ENCODE results near the gene GAL3ST3. TPM values are rescaled to one million over a fixed set of nuclear protein-coding genes. Genes with fewer than 3 reads are reported as not detected.

Gene GAL3ST3
- total and polyA plus RNA-seq, 2 donors (not counting 1 experiment from before 2014, with no cell fraction given), result not detected

DNA sequence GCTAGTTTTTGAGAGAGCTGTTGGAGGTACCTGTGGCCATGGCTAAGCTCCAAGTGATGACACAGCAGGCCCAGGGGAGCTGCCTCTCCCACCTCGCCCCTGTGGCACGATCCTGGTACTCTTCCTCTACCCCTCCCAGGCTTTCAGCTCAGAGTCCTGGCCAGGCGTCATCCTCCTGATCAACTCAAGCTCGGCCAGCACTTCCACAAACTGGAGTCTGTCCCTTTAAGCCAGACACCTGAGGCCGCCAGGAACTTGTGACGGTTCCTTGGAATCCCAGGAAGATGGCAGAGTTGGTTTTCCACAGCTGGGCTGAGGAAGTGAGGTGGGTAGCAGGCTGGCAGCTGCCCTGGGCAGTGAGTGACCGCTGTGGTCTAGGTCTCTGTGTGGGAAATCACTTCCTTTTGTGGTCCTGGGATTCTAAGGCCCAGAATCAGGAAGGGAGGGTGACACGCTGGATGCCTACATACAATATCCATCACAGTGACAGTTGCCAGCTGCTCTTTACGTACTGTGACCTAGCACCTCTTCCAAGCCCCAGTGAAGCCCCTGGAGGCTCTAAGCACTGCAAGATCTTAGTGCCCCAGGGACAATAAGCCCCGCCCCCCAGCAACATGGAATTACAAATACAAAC, 40.4 kb downstream of the GAL3ST3 start:
- Histone ChIP-seq H3K27ac (ENCODE audit: low read length in 2 of 2) (no peak overlapping the region), H4K20me1 (ENCODE audit: control insufficient read depth, insufficient read depth, low read length, poor library complexity, severe bottlenecking) (peaks cover 18% of the 10 kb centered on the region), H3K9me3 (ENCODE audit: control extremely low read depth in 1 of 3, control insufficient read depth in 2 of 3, insufficient read depth in 1 of 3, low read length in 2 of 3) (peaks cover 0 to 12% (median 0%) of the 10 kb centered on the region in 3 donors), H2AFZ (ENCODE audit: insufficient read depth, low read depth, low read length, poor library complexity, severe bottlenecking) (no peak overlapping the region), H3K4me2 (replicated peaks; ENCODE audit: low read depth, low read length, poor library complexity, severe bottlenecking) (no peak overlapping the region), H3K36me3 (replicated peaks in 1 of 2; ENCODE audit: control extremely low read depth in 1 of 2, control insufficient read depth in 1 of 2, extremely low read depth in 1 of 2, insufficient read depth in 2 of 2, low read length in 1 of 2) (peaks cover 0 to 19% of the 10 kb centered on the region in 2 experiments), H3K27me3 (replicated peaks in 1 of 4; ENCODE audit: control extremely low read depth in 1 of 4, control insufficient read depth in 3 of 4, insufficient read depth in 4 of 4, low read length in 3 of 4) (peaks cover 0 to 24% (median 12%) of the 10 kb centered on the region in 4 experiments), H3K9ac (ENCODE audit: low read length) (no peak overlapping the region), H3K4me1 (ENCODE audit: control insufficient read depth in 2 of 2, insufficient read depth in 2 of 2, low read length in 2 of 2) (peaks cover 11 to 14% of the 10 kb centered on the region in 2 donors), H3K79me2 (ENCODE audit: control insufficient read depth, insufficient read depth, low read length) (peaks cover 20% of the 10 kb centered on the region), H3K4me3 (ENCODE audit: control extremely low read depth in 1 of 5, extremely low read depth in 1 of 5, insufficient read depth in 1 of 5, low read depth in 2 of 5, low read length in 4 of 5) (no peak overlapping the region)
- Mint-ChIP-seq H3K9me3 (ENCODE audit: insufficient read depth) (no peaks in the 10 kb centered on the region), H3K4me1 (peaks cover 6% of the 10 kb centered on the region), H3K4me3 (no peak overlapping the region), H3K27ac (no peak overlapping the region), H3K27me3 (peaks cover 8% of the 10 kb centered on the region)
- ChIA-PET POLR2A (interaction anchor here (0.7 kb wide), 1 partner anchor 27 kb away, joined by 3 read pairs; no protein-coding TSS in a partner anchor), CTCF (interaction anchor here (0.7 to 1.9 kb wide), 7 partner anchors 14 to 149 kb away, joined by 3 to 6 read pairs (median 3); partner anchors contain the start of gene MUS81)
- DNase-seq (peak; percentile 12), ATAC-seq (ENCODE audit: low read depth) (no peak)
- WGBS (ENCODE audit: insufficient coverage), result 62% methylated on average over 9 of the region's 10 CpGs
- intact Hi-C loops (cut with micrococcal nuclease), result no loop called here
- TF ChIP-seq EZH2 (IDR thresholded peaks at IDR 0.05; ENCODE audit: borderline replicate concordance, insufficient read depth, low read depth, low read length, poor library complexity, severe bottlenecking), result no peak
- TF ChIP-seq, protein P1, sequence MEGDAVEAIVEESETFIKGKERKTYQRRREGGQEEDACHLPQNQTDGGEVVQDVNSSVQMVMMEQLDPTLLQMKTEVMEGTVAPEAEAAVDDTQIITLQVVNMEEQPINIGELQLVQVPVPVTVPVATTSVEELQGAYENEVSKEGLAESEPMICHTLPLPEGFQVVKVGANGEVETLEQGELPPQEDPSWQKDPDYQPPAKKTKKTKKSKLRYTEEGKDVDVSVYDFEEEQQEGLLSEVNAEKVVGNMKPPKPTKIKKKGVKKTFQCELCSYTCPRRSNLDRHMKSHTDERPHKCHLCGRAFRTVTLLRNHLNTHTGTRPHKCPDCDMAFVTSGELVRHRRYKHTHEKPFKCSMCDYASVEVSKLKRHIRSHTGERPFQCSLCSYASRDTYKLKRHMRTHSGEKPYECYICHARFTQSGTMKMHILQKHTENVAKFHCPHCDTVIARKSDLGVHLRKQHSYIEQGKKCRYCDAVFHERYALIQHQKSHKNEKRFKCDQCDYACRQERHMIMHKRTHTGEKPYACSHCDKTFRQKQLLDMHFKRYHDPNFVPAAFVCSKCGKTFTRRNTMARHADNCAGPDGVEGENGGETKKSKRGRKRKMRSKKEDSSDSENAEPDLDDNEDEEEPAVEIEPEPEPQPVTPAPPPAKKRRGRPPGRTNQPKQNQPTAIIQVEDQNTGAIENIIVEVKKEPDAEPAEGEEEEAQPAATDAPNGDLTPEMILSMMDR (IDR thresholded peaks at IDR 0.05), result no peak

DNA sequence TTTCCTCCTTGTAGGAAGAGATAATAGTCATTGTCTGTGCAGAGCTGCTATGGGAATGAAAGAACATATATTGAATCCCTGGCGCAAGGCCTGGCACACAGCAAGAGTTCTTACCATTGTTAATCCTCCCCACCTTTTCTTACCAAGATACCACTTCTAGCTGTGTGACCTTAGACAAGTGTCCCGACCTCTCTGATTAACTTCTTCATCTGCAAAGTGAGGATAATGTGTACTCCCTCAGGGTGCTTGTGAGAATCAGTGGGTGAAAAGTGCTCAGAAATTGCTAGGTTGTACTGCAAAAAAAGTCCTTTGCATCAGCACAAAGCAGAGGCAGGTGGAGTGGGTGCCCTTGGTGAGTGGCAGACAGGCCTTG, 40.9 kb downstream of the GAL3ST3 start:
- WGBS (ENCODE audit: insufficient coverage), result no CpG with 5 or more reads among the region's 2 CpGs

More for the DNA sequence above, 40.9 kb downstream of the GAL3ST3 start:
- no peak overlapping the region for H3K4me2 ChIP-seq (replicated peaks; ENCODE audit: low read depth, low read length, poor library complexity, severe bottlenecking)
- Mint-ChIP-seq H3K9me3 (ENCODE audit: insufficient read depth) (no peaks in the 10 kb centered on the region), H3K4me1 (peaks cover 11% of the 10 kb centered on the region), H3K27ac (no peak overlapping the region), H3K27me3 (peaks cover 8% of the 10 kb centered on the region), H3K4me3 (no peak overlapping the region)
- no peak overlapping the region for H3K9ac ChIP-seq (ENCODE audit: low read length)
- ChIA-PET CTCF (interaction anchor here (1.1 to 1.9 kb wide), 4 partner anchors 15 to 148 kb away, joined by 3 to 6 read pairs (median 4); partner anchors contain the start of gene MUS81), POLR2A (no interaction called here)
- TF ChIP-seq, protein P1 (IDR thresholded peaks at IDR 0.05), result no peak
- TF ChIP-seq EZH2 (IDR thresholded peaks at IDR 0.05; ENCODE audit: borderline replicate concordance, insufficient read depth, low read depth, low read length, poor library complexity, severe bottlenecking), result no peak
- peaks cover 22% of the 10 kb centered on the region for H3K79me2 ChIP-seq (ENCODE audit: control insufficient read depth, insufficient read depth, low read length)
- DNase-seq (no peak), ATAC-seq (ENCODE audit: low read depth) (no peak)
- H3K27ac ChIP-seq (ENCODE audit: low read length in 2 of 2), result no peak overlapping the region
- no peak overlapping the region for H2AFZ ChIP-seq (ENCODE audit: insufficient read depth, low read depth, low read length, poor library complexity, severe bottlenecking)
- H3K4me3 ChIP-seq (ENCODE audit: control extremely low read depth in 1 of 5, extremely low read depth in 1 of 5, insufficient read depth in 1 of 5, low read depth in 2 of 5, low read length in 4 of 5), result no peak overlapping the region
- H4K20me1 ChIP-seq (ENCODE audit: control insufficient read depth, insufficient read depth, low read length, poor library complexity, severe bottlenecking), result peaks cover 23% of the 10 kb centered on the region
- H3K27me3 ChIP-seq (replicated peaks in 1 of 4; ENCODE audit: control extremely low read depth in 1 of 4, control insufficient read depth in 3 of 4, insufficient read depth in 4 of 4, low read length in 3 of 4), result peaks cover 0 to 19% (median 10%) of the 10 kb centered on the region in 4 experiments
- intact Hi-C loops (cut with micrococcal nuclease), result no loop called here
- H3K4me1 ChIP-seq (ENCODE audit: control insufficient read depth in 2 of 2, insufficient read depth in 2 of 2, low read length in 2 of 2), result peaks cover 15 to 19% of the 10 kb centered on the region in 2 donors
- H3K9me3 ChIP-seq (ENCODE audit: control extremely low read depth in 1 of 3, control insufficient read depth in 2 of 3, insufficient read depth in 1 of 3, low read length in 2 of 3), result peaks cover 0 to 9% (median 0%) of the 10 kb centered on the region in 3 donors
- H3K36me3 ChIP-seq (replicated peaks in 1 of 2; ENCODE audit: control extremely low read depth in 1 of 2, control insufficient read depth in 1 of 2, extremely low read depth in 1 of 2, insufficient read depth in 2 of 2, low read length in 1 of 2), result peaks cover 0 to 23% of the 10 kb centered on the region in 2 experiments
